ENCODE results near the gene GIMAP4.
"Not testable (repeated sequence)": the region's sequence is repeated elsewhere in the genome, so short reads cannot be mapped to it uniquely, and the experiment has no call there.

Gene GIMAP4

DNA sequence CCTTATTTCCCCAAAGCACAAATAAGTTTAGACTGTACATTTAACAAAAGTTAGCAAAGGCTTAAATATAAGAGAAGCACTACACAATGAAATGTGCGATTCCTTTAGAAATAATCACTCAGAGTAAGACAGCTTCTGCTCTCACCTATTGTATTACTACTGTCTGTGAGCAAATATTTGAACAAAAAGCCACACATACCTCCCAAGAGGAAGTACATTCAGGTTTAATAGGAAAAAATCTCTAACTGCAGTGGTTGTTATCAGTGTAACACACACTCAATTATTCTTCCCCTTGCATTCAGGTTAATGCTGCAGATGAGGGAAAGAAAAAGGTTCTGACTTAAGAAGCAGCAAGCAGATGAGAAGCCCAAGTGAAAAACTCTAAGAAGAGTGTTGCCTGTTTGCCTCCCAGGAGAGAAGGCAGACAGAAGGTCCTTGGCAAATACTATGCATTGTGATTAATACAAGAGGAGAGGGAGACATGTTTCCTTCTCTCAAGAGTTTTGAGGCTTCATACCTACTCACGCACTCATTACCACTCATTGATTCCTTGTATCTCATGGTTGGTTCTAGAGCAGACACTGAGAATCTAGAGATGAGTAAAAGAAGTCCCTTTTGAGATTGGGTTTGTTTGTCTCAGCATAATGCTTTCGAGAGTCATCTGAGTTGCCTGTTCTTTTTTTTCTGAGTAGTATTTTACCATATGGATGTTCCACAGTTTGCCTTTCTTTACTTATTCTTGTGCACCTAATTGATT lies 13.6 kb downstream of the GIMAP4 start:
- DNase-seq = peak; percentile 17

- DNase-seq = no peak
Observed at GRCh38 chr7:150585199-150585598, 18.0 kb downstream of the GIMAP4 start.

- DNase-seq = peak; percentile 29
Observed at GRCh38 chr7:150586068-150586784, 19.0 kb downstream of the GIMAP4 start.

DNA sequence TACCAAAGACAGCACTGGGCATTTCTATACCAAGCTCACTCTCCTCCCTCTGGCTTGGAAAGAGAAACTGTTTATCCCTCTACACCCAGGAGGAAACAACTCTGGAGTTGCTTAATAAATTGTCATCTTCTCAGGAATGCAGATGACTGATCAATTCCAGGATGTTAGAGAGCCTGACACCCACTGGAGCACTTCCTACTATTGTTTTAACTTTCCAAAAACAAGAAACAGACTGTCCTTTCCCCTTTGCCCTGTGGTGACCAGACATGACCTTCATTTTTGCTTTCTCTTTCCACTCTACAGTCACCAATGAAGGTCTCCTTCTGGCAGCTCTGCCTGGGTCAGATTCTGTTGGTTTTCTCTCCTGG lies 19.6 kb downstream of the GIMAP4 start:
- no peak for DNase-seq

- DNase-seq = no peak
Observed at GRCh38 chr7:150587551-150587950, 20.4 kb downstream of the GIMAP4 start.

- no peak for DNase-seq
Observed at GRCh38 chr7:150594805-150595204, 27.6 kb downstream of the GIMAP4 start.

GRCh38 chr7:150595361-150595760 lies 28.2 kb downstream of the GIMAP4 start:
- no peak for DNase-seq

DNA sequence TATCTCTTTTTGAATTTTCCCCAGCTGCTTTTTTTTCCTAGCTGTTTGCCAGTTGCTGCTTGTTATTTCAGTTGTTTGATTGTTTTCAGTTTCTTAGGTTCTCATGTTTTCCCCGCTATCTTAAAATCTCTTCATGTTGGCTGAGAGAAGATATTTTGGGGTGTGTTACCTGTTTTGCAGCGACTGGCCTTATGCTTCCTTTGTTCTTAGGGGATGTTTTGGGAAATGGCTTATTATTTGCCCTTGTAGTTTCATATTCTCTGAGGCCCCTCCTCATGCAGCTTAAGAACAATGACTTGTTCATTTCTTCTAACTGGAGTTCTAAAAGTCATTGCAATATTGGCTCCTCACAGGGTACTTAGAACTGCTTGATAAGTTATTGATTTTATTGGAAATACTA lies 36.4 kb downstream of the GIMAP4 start:
- DNase-seq = not testable (repeated sequence)

DNA sequence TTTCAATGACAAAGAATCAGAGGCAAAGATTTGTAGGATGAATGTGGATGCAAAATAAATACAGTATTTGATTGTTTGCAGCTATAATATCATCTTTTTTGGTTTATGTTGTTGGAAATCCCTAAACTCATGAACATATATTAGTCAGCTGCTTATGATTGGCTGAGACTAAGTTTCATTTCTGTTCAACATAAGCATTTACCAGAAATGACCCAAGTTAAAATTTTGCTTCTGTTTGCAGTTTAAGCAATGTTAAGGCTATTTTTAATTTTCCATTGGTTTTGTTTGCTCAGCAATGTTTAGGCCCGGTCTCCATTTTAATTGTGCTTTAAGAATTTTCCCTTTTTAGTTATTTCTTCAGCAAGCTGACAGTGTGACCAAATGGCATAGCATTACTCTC lies 43.0 kb downstream of the GIMAP4 start:
- no peak for DNase-seq

GRCh38 chr7:150612925-150613324 lies 45.7 kb downstream of the GIMAP4 start:
- DNase-seq = no peak

DNA sequence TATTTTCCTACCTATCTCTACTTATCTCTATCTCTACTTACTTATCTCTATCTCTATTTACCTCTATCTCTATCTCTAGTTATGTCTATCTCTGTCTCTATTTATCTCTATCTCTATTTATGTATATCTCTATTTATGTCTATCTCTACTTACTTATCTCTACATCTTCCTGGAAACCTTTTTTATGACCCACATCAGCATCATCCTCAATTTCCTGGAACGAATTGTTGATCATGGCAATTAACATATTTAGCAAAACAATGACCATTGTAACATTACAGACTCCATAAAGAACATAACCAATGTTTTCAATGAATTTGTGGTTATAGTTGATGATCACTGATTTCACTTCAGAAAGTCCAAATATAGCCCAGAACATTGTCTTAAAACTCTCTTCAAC lies 46.7 kb downstream of the GIMAP4 start:
- no peak for DNase-seq

GRCh38 chr7:150614426-150614825 lies 47.2 kb downstream of the GIMAP4 start:
- not testable (repeated sequence) for DNase-seq

DNA sequence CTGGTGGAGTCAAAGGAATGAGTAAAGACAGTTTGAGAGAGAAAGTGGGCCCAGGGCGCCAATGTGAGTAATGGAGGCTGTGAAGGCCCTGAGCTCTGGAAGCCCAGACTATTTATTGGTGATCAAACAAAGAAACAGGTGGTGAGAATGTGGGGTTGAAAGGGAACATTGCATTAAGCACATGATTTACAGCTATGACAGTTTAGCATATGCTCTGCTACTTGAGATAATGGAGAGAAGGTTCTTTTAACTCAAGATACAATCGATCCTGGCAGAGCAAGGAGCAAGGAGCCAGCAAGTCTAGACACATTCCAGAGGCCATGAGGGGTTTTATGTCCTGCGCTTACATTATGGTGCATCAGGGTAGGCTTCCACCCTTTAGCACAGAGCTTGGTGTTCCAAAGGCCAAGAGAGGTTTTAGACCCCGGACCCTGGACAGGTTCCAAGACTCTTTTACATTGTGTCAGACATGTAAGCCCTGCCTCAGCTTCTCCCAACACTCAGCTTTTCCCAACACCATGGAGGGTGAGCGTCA lies 48.1 kb downstream of the GIMAP4 start:
- DNase-seq = not testable (repeated sequence)

- DNase-seq = no peak
Observed at GRCh38 chr7:150620061-150620460, 52.9 kb downstream of the GIMAP4 start.

DNA sequence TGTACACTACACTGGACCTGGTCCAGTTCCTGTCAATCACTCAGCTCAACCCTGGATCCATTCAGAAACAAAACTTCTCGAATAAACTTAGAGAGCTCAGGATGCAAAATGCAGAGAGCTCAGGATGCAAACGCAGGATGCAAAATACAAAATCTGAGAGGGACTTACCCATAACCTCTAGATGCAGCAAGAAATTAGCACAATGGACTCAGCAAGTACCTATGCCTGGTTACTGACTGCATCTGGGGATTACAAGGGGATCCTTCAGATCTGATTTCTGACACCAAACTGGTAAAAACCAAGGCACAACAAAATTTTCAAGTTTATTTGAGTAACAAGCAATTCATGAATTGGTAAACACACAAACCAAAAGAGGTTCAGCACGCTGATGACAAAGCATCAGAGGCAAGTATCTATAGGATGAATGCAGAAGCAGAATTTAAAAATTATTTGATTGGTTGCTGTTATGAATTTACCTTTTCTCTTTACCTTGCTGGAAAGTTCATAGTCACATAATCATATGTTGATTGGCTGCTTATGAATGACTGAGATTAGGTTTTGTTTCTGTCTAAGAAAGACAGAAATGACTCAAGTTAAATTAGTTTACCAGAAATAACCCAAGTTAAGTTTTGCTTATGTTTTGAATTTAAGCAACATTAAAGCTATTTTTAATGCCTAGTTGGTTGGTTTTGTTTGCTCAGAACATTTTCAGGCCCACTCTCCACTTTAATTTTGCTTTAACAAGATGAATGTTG lies 53.6 kb downstream of the GIMAP4 start:
- no peak for DNase-seq

- DNase-seq = no peak
Observed at GRCh38 chr7:150621376-150621775, 54.2 kb downstream of the GIMAP4 start.

All from hematopoietic multipotent progenitor cell treated with erythropoietin and hydrocortisone succinate and interleukin-3 and kit ligand, for 6 days (in vitro differentiated cells).